K562 (cell line): ENCODE data around the gene WARS2. TPM values are rescaled to one million over a fixed set of nuclear protein-coding genes. Genes with fewer than 3 reads are reported as not detected.

Experiments
- ATF1 ChIP-seq, 2 experiments: fragments of 450-650 bp in 1 of 2; IDR thresholded peaks; 2 replicates each; pipeline ENCODE4 v1.6.1; 2016; ENCODE audit warnings: missing compliant biosample characterization in 1 of 2, missing genetic modification characterization in 1 of 2
- CREB1 ChIP-seq, 2 experiments: sonication (generic) in 1 of 2; formaldehyde crosslinking in 1 of 2; IDR thresholded peaks; 2 replicates each; pipeline versions ENCODE4 v1.6.1 to v1.8.0; 2012 to 2022; ENCODE audit warnings: inconsistent platforms in 1 of 2, mild to moderate bottlenecking in 1 of 2, missing genetic modification reagents in 1 of 2, moderate library complexity in 1 of 2
- EGR1 ChIP-seq: fragments of 450-650 bp; conservative IDR thresholded peaks from 2 replicates; pipeline ENCODE4 v1.6.1; 2017; ENCODE audit warnings: mild to moderate bottlenecking
- GTF2F1 ChIP-seq: IDR thresholded peaks from 2 replicates; pipeline ENCODE4 v1.6.1; 2011; ENCODE audit warnings: low read depth, low read length, improper control_type of control experiment
- HNRNPLL ChIP-seq: fragments of 200-400 bp; formaldehyde crosslinking; IDR thresholded peaks from 2 replicates; pipeline ENCODE4 v1.6.1; 2017; ENCODE audit warnings: low read length, low read depth, mild to moderate bottlenecking; ENCODE audit not compliant: poor library complexity, severe bottlenecking
- MAZ ChIP-seq, 2 experiments: fragments of 450-650 bp in 1 of 2; sonication (generic) in 1 of 2; formaldehyde crosslinking; IDR thresholded peaks in 1 of 2; conservative IDR thresholded peaks in 1 of 2; 2 replicates each; pipeline versions ENCODE4 v1.4.0 to v1.5.0; 2020; ENCODE audit warnings: mild to moderate bottlenecking in 1 of 2, missing genetic modification reagents in 1 of 2
- MTA3 ChIP-seq: fragments of 450-650 bp; formaldehyde crosslinking; IDR thresholded peaks from 2 replicates; pipeline ENCODE4 v1.6.1; 2017; ENCODE audit warnings: mild to moderate bottlenecking, borderline replicate concordance
- NR2C2 ChIP-seq, 2 experiments: fragments of 200-800 bp in 1 of 2; sonication (Bioruptor generic) in 1 of 2; sonication (generic) in 1 of 2; formaldehyde crosslinking in 1 of 2; IDR thresholded peaks; 2 replicates each; pipeline versions ENCODE4 v1.6.1 to v1.8.0; 2016 to 2022; ENCODE audit warnings: mild to moderate bottlenecking in 1 of 2, missing compliant biosample characterization in 1 of 2, missing genetic modification characterization in 1 of 2, missing genetic modification reagents in 1 of 2
- POLR2H ChIP-seq: IDR thresholded peaks from 2 replicates; pipeline ENCODE4 v1.6.1; 2016; ENCODE audit warnings: missing genetic modification characterization, low read depth, mild to moderate bottlenecking, control low read depth, missing compliant biosample characterization, moderate library complexity
- PPARD ChIP-seq: fragments of 250-450 bp; sonication (Bioruptor Pico); IDR thresholded peaks from 2 replicates; pipeline ENCODE4 v1.8.0; 2022; ENCODE audit warnings: inconsistent platforms, mild to moderate bottlenecking, moderate library complexity
- RAD51 ChIP-seq: fragments of 450-650 bp; IDR thresholded peaks from 2 replicates; pipeline ENCODE4 v1.7.1; 2016; ENCODE audit warnings: low read depth, mild to moderate bottlenecking, borderline replicate concordance
- RFX1 ChIP-seq: fragments of 450-650 bp; IDR thresholded peaks from 2 replicates; pipeline ENCODE4 v1.6.1; 2016; ENCODE audit warnings: mild to moderate bottlenecking, moderate library complexity
- SNRNP70 ChIP-seq: fragments of 200-400 bp; formaldehyde crosslinking; optimal IDR thresholded peaks from 2 replicates; pipeline ENCODE3; 2017; ENCODE audit warnings: low read depth, low read length
- TAF1 ChIP-seq: IDR thresholded peaks from 2 replicates; pipeline ENCODE4 v1.6.1; 2011; ENCODE audit warnings: mild to moderate bottlenecking, low read length, moderate library complexity; ENCODE audit not compliant: insufficient read depth, control insufficient read depth, severe bottlenecking; ENCODE audit errors: extremely low read depth
- ZFPM2 ChIP-seq: fragments of 250-450 bp; sonication (Bioruptor Pico); IDR thresholded peaks from 2 replicates; pipeline ENCODE4 v1.5.1; 2022; ENCODE audit warnings: mild to moderate bottlenecking
- ZNF551 ChIP-seq: fragments of 250-450 bp; sonication (Bioruptor Pico); IDR thresholded peaks from 2 replicates; pipeline ENCODE4 v1.5.0; 2021; ENCODE audit warnings: mild to moderate bottlenecking, moderate library complexity
- ZNF584 ChIP-seq: fragments of 200-800 bp; sonication (Bioruptor generic); IDR thresholded peaks from 2 replicates; pipeline ENCODE4 v1.6.1; 2016; ENCODE audit warnings: low read depth, mild to moderate bottlenecking, missing genetic modification characterization, missing compliant biosample characterization
- ZNF707 ChIP-seq: fragments of 250-450 bp; sonication (Bioruptor Pico); conservative IDR thresholded peaks from 2 replicates; pipeline ENCODE4 v1.8.0; 2022; ENCODE audit warnings: inconsistent platforms, mild to moderate bottlenecking, moderate library complexity
- polyA plus RNA-seq, 8 experiments: library from polyadenylated mRNA; depleted of rRNA in 4 of 8; stranded (reverse) in 5 of 8; unstranded in 3 of 8; fragments of >200 nt; fragmentation: Nextera tagmentation in 2 of 8; fragmentation: Illumina TruSeq in 1 of 8; extraction: Ambion mirVana in 2 of 8; extraction: Trizol in 1 of 8; gene quantifications; 2 replicates each; pipeline versions ENCODE4 v1.2.1 to v1.2.3, GENCODE V29; 2011 to 2014; ENCODE audit warnings: inconsistent platforms in 1 of 8, missing spikeins in 1 of 8
- total RNA-seq, 7 experiments: library from RNA; depleted of rRNA in 6 of 7; stranded (reverse); fragments of >200 nt in 6 of 7; fragmentation: Illumina TruSeq in 2 of 7; extraction: Trizol in 2 of 7; gene quantifications; 2 replicates each; pipeline versions ENCODE4 v1.2.1 to v1.2.3, GENCODE V29; 2011 to 2021; ENCODE audit warnings: low replicate concordance in 1 of 7
- TF ChIP-seq, protein P1 (sequence below): fragments of 150-350 bp; conservative IDR thresholded peaks from 2 replicates; pipeline ENCODE4 v1.6.1; 2014; ENCODE audit warnings: low read length
- TF ChIP-seq, protein P2 (sequence below): fragments of 250-450 bp; sonication (Bioruptor Pico); IDR thresholded peaks from 2 replicates; pipeline ENCODE4 v1.5.0; 2020; ENCODE audit warnings: mild to moderate bottlenecking, borderline replicate concordance

WARS2 gene
- total and polyA plus RNA-seq, 9 of the 15 experiments (the other 6 are each of a cell fraction or from before 2014, with no cell fraction given), result 5.7 to 18.0 (median 16.9) TPM

DNA sequence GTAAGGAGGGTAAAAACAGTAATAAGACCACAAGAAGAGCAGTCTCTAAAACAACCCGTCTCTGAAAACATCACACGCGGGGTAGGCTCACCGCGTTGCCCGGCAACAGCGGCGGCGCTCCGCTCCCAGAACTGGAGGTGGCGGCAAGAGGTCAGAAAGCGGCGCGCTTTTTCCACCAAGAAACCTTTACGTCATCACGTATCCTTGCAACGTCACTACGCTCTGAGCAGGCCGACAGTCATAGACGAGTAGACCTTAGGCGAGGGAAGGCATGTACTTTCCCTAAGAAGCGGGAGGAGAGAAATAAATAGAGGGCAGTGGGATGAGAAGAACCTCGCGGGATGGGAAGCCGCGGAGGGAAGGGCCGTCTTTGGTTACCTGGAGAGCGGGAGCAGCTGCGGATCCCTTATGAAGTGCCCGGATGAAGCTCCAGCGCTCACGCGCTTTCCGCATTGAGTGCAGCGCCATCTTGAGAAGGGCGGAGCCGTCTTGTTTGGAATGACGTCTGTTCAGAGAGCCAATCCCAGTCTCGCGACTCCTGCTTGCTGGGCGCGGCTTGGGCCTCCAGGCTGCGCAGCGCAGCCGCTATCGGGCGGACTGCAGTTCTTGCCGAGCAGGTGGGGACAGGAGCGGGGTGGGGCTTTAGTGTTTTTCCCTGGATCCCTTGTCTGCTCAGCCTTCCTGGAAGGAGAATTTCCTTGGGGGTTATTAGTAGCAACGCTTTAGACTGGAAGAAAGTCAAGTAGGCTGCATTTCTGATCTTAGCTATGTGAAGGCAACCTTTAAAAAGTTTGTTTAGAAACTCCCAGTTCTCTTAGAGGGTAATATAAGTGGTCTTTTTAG, at the start of gene WARS2 (continued):
- TF ChIP-seq ZNF584 (CRISPR knock-in tag), result peak; percentile 56; the same call in 1 of the 2 replicates
- no peak for TF ChIP-seq ZNF707 (CRISPR knock-in tag)
- TF ChIP-seq, protein P1, sequence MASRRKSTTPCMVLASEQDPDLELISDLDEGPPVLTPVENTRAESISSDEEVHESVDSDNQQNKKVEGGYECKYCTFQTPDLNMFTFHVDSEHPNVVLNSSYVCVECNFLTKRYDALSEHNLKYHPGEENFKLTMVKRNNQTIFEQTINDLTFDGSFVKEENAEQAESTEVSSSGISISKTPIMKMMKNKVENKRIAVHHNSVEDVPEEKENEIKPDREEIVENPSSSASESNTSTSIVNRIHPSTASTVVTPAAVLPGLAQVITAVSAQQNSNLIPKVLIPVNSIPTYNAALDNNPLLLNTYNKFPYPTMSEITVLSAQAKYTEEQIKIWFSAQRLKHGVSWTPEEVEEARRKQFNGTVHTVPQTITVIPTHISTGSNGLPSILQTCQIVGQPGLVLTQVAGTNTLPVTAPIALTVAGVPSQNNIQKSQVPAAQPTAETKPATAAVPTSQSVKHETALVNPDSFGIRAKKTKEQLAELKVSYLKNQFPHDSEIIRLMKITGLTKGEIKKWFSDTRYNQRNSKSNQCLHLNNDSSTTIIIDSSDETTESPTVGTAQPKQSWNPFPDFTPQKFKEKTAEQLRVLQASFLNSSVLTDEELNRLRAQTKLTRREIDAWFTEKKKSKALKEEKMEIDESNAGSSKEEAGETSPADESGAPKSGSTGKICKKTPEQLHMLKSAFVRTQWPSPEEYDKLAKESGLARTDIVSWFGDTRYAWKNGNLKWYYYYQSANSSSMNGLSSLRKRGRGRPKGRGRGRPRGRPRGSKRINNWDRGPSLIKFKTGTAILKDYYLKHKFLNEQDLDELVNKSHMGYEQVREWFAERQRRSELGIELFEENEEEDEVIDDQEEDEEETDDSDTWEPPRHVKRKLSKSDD, result no peak
- peak; percentile 98 for TF ChIP-seq RFX1
- TF ChIP-seq PPARD (CRISPR knock-in tag), result no peak
- TF ChIP-seq, protein P2, sequence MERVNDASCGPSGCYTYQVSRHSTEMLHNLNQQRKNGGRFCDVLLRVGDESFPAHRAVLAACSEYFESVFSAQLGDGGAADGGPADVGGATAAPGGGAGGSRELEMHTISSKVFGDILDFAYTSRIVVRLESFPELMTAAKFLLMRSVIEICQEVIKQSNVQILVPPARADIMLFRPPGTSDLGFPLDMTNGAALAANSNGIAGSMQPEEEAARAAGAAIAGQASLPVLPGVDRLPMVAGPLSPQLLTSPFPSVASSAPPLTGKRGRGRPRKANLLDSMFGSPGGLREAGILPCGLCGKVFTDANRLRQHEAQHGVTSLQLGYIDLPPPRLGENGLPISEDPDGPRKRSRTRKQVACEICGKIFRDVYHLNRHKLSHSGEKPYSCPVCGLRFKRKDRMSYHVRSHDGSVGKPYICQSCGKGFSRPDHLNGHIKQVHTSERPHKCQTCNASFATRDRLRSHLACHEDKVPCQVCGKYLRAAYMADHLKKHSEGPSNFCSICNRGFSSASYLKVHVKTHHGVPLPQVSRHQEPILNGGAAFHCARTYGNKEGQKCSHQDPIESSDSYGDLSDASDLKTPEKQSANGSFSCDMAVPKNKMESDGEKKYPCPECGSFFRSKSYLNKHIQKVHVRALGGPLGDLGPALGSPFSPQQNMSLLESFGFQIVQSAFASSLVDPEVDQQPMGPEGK (CRISPR knock-in tag), result peak; percentile 82
- TF ChIP-seq NR2C2 (CRISPR knock-in tag; IDR thresholded peaks at IDR 0.05), result no peak
- TF ChIP-seq NR2C2 (tag; IDR thresholded peaks at IDR 0.05), result peak; percentile 96
- peak; percentile 78 for TF ChIP-seq GTF2F1
- TF ChIP-seq MAZ (CRISPR knock-in tag; conservative IDR thresholded peaks at IDR 0.05 in 1 of 2, IDR thresholded peaks at IDR 0.05 in 1 of 2), result peak; percentile 52 to 56; a peak in 3 of 4 replicates
- peak; percentile 91 for TF ChIP-seq HNRNPLL
- TF ChIP-seq ZFPM2 (CRISPR knock-in tag), result no peak
- no peak for TF ChIP-seq ZNF551 (CRISPR knock-in tag)
- no peak for TF ChIP-seq SNRNP70
- peak; percentile 98 for TF ChIP-seq TAF1
- peak; percentile 2; the same call in 1 of the 2 replicates for TF ChIP-seq RAD51
- TF ChIP-seq CREB1 (IDR thresholded peaks at IDR 0.05), result peak; percentile 96
- TF ChIP-seq CREB1 (CRISPR knock-in tag; IDR thresholded peaks at IDR 0.05), result peak; percentile 97
- peak; percentile 80 for TF ChIP-seq ATF1 (CRISPR knock-in tag; IDR thresholded peaks at IDR 0.05)
- peak; percentile 100 for TF ChIP-seq ATF1 (tag; IDR thresholded peaks at IDR 0.05)
- TF ChIP-seq POLR2H (tag), result peak; percentile 96
- TF ChIP-seq MTA3, result peak; percentile 93
- peak; percentile 41; the same call in 1 of the 2 replicates for TF ChIP-seq EGR1
